Lower leg skin (tissue), 3 donors: ENCODE results near the gene CA5A.

Experiments
- POLR2A ChIP-seq, 2 donors: fragments of 450-650 bp; IDR thresholded peaks; one replicate each; pipeline ENCODE4 v1.6.1; 2016 to 2017; ENCODE audit warnings: antibody characterized with exemption in 2 of 2, mild to moderate bottlenecking in 1 of 2, moderate library complexity in 1 of 2
- TF ChIP-seq, protein P1 (sequence below), 3 donors: fragments of 450-650 bp; IDR thresholded peaks; one replicate each; pipeline ENCODE4 v1.5.1; 2016; ENCODE audit warnings: antibody characterized with exemption in 3 of 3, mild to moderate bottlenecking in 3 of 3, moderate library complexity in 2 of 3

DNA sequence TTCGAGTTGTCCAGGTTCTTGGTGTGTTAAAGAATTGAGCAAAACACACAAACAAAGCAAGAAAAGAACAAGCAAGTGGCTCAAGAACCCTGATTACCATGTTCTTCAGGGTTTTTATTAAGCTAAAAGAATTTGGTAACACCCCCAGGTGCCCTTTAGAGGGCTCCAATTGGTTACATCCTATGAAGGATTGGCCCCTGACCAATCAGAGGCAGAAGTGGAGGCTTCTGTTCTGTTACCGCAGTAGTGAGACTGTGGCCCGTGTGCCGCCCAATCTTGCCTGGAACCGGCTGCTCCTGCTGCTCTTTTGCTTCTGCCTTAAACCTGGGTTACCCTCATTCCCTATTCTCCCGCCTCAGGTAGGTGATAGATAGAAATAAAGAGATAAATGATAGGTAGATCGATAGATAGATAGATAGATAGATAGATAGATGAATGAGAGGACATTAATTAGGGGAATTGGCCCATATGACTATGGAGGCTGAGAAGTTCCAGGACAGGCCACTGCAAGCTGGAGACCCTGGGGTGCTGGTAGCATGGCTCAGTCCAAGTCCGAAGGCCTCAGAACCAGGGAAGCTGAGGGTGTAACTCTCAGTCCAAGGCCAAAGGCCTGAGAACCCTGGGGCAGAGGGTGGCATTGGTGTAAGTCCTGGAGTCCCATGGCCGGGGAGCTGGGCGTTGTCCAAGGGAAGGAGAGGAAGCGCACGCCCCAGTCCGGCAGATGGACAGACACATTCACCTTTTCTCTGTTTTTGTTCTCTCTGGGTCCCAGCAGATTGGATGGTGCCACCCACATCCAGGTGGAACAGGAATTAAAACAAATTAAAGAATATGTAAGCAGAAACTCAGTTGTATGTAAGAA is 3.5 kb upstream of the CA5A start:
- TF ChIP-seq, protein P1, sequence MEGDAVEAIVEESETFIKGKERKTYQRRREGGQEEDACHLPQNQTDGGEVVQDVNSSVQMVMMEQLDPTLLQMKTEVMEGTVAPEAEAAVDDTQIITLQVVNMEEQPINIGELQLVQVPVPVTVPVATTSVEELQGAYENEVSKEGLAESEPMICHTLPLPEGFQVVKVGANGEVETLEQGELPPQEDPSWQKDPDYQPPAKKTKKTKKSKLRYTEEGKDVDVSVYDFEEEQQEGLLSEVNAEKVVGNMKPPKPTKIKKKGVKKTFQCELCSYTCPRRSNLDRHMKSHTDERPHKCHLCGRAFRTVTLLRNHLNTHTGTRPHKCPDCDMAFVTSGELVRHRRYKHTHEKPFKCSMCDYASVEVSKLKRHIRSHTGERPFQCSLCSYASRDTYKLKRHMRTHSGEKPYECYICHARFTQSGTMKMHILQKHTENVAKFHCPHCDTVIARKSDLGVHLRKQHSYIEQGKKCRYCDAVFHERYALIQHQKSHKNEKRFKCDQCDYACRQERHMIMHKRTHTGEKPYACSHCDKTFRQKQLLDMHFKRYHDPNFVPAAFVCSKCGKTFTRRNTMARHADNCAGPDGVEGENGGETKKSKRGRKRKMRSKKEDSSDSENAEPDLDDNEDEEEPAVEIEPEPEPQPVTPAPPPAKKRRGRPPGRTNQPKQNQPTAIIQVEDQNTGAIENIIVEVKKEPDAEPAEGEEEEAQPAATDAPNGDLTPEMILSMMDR (IDR thresholded peaks at IDR 0.05): no peak
- TF ChIP-seq POLR2A (IDR thresholded peaks at IDR 0.05): no peak
